Liver (tissue), 9 donors: ENCODE measurements around the gene SH2D4B. TPM values are rescaled to one million over a fixed set of nuclear protein-coding genes. Genes with fewer than 3 reads are reported as not detected.

Source experiments
- DNase-seq: peaks from one replicate; pipeline ENCODE4 v3.0.0-alpha.2; 2017; ENCODE audit warnings: low spot score
- H3K27ac ChIP-seq, 2 donors: one replicate each; pipeline ENCODE4 v1.7.0; 2013; ENCODE audit warnings: inconsistent platforms in 2 of 2, low read length in 2 of 2, control low read depth in 1 of 2, low read depth in 1 of 2, mild to moderate bottlenecking in 1 of 2
- H3K27me3 ChIP-seq, 4 donors: one replicate each; pipeline versions ENCODE4 v1.6.1 to v1.7.0; 2013; ENCODE audit warnings: low read length in 3 of 4, inconsistent platforms in 1 of 4, mild to moderate bottlenecking in 1 of 4, moderate library complexity in 1 of 4; ENCODE audit not compliant: control insufficient read depth in 4 of 4, insufficient read depth in 4 of 4
- H3K36me3 ChIP-seq, 4 donors: one replicate each; pipeline versions ENCODE4 v1.6.1 to v1.7.0; 2013; ENCODE audit warnings: low read length in 3 of 4, mild to moderate bottlenecking in 3 of 4, low read depth in 1 of 4, moderate library complexity in 1 of 4; ENCODE audit not compliant: control insufficient read depth in 4 of 4, insufficient read depth in 3 of 4
- H3K4me1 ChIP-seq, 4 donors: one replicate each; pipeline versions ENCODE4 v1.6.1 to v1.7.0; 2013; ENCODE audit warnings: low read length in 3 of 4, mild to moderate bottlenecking in 3 of 4, moderate library complexity in 1 of 4; ENCODE audit not compliant: control insufficient read depth in 4 of 4, insufficient read depth in 4 of 4
- H3K4me3 ChIP-seq, 3 donors: one replicate each; pipeline versions ENCODE4 v1.6.1 to v1.7.0; 2013; ENCODE audit warnings: low read length in 3 of 3, control low read depth in 1 of 3, low read depth in 1 of 3, mild to moderate bottlenecking in 1 of 3
- H3K9ac ChIP-seq, 2 donors: one replicate each; pipeline ENCODE4 v1.7.0; 2013; ENCODE audit warnings: low read length in 2 of 2, mild to moderate bottlenecking in 2 of 2, moderate library complexity in 2 of 2, control low read depth in 1 of 2, low read depth in 1 of 2
- H3K9me3 ChIP-seq, 4 donors: one replicate each; pipeline versions ENCODE4 v1.6.1 to v1.7.0; 2013; ENCODE audit warnings: low read length in 3 of 4; ENCODE audit not compliant: control insufficient read depth in 4 of 4
- EGR1 ChIP-seq, 2 donors: IDR thresholded peaks; 2 replicates each; pipeline ENCODE4 v1.6.1; 2016 to 2018; ENCODE audit warnings: antibody characterized with exemption in 2 of 2, low read depth in 2 of 2
- FOXA1 ChIP-seq: IDR thresholded peaks from 2 replicates; pipeline ENCODE4 v1.6.1; 2016; ENCODE audit warnings: antibody characterized with exemption
- FOXA2 ChIP-seq: IDR thresholded peaks from 2 replicates; pipeline ENCODE4 v1.6.1; 2016; ENCODE audit warnings: antibody characterized with exemption
- GABPA ChIP-seq, 2 donors: IDR thresholded peaks in 1 of 2; conservative IDR thresholded peaks in 1 of 2; 2 replicates each; pipeline ENCODE4 v1.6.1; 2016; ENCODE audit warnings: antibody characterized with exemption in 2 of 2, mild to moderate bottlenecking in 1 of 2, moderate library complexity in 1 of 2
- HNF4A ChIP-seq, 2 donors: conservative IDR thresholded peaks; 2 replicates each; pipeline ENCODE4 v1.6.1; 2016; ENCODE audit warnings: antibody characterized with exemption in 2 of 2, mild to moderate bottlenecking in 2 of 2
- HNF4G ChIP-seq: IDR thresholded peaks from 2 replicates; pipeline ENCODE4 v1.6.1; 2016; ENCODE audit warnings: antibody characterized with exemption
- JUND ChIP-seq, 2 donors: IDR thresholded peaks; 2 replicates each; pipeline ENCODE4 v1.6.1; 2016; ENCODE audit warnings: antibody characterized with exemption in 2 of 2
- NR2F2 ChIP-seq: IDR thresholded peaks from 2 replicates; pipeline ENCODE4 v1.6.1; 2016; ENCODE audit warnings: antibody characterized with exemption
- RAD21 ChIP-seq, 2 donors: IDR thresholded peaks; 2 replicates each; pipeline ENCODE4 v1.6.1; 2016; ENCODE audit warnings: antibody characterized with exemption in 2 of 2, mild to moderate bottlenecking in 2 of 2
- RXRA ChIP-seq, 2 donors: IDR thresholded peaks; 2 replicates each; pipeline ENCODE4 v1.6.1; 2017 to 2018; ENCODE audit warnings: antibody characterized with exemption in 2 of 2, mild to moderate bottlenecking in 1 of 2
- SP1 ChIP-seq: IDR thresholded peaks from 2 replicates; pipeline ENCODE4 v1.6.1; 2018; ENCODE audit warnings: antibody characterized with exemption, mild to moderate bottlenecking
- TAF1 ChIP-seq: conservative IDR thresholded peaks from 2 replicates; pipeline ENCODE4 v1.6.1; 2016; ENCODE audit warnings: antibody characterized with exemption, mild to moderate bottlenecking
- YY1 ChIP-seq: IDR thresholded peaks from 2 replicates; pipeline ENCODE4 v1.6.1; 2016; ENCODE audit warnings: antibody characterized with exemption, mild to moderate bottlenecking
- WGBS: extraction: QIAGEN DNeasy Blood & Tissue Kit; methylation state at CpG from one replicate; pipeline ENCODE4 v1.1.7; 2013; 5-methylcytosine and 5-hydroxymethylcytosine counted together
- polyA plus RNA-seq, 2 donors: library from polyadenylated mRNA; stranded (reverse) in 1 of 2; unstranded in 1 of 2; fragments of 200-250 nt in 1 of 2; fragments of >200 nt in 1 of 2; fragmentation: Nextera tagmentation in 1 of 2; extraction: Ambion mirVana in 1 of 2; gene quantifications; one replicate each; pipeline versions ENCODE4 v1.2.1 to v1.2.3, GENCODE V29; 2013 to 2015
- total RNA-seq, 2 donors: library from RNA; depleted of rRNA; stranded (reverse); fragments of >200 nt; gene quantifications; one replicate each; pipeline ENCODE4 v1.2.3, GENCODE V29; 2014
- TF ChIP-seq, protein P1 (sequence below): IDR thresholded peaks from 2 replicates; pipeline ENCODE4 v1.6.1; 2016; ENCODE audit warnings: antibody characterized with exemption
- TF ChIP-seq, protein P2 (sequence below): IDR thresholded peaks from 2 replicates; pipeline ENCODE4 v1.6.1; 2016; ENCODE audit warnings: antibody characterized with exemption
- TF ChIP-seq, protein P3 (sequence below): IDR thresholded peaks from 2 replicates; pipeline ENCODE4 v1.6.1; 2016; ENCODE audit warnings: antibody characterized with exemption, mild to moderate bottlenecking
- TF ChIP-seq, protein P4 (sequence below): IDR thresholded peaks from 2 replicates; pipeline ENCODE4 v1.6.1; 2016; ENCODE audit warnings: antibody characterized with exemption
- TF ChIP-seq, protein P5 (sequence below): fragments of 150-350 bp; IDR thresholded peaks from 2 replicates; pipeline ENCODE4 v1.5.1; 2017; ENCODE audit warnings: improper control_type of control experiment, low read depth, low read length; ENCODE audit not compliant: missing input control
- donor health status: healthy.
- donor health status: healthy.
- donor health status: healthy.
- donor health status: healthy.
- donor health status: healthy.

Gene SH2D4B
- total and polyA plus RNA-seq, 4 donors: 0.19 TPM; not detected in 3

DNA sequence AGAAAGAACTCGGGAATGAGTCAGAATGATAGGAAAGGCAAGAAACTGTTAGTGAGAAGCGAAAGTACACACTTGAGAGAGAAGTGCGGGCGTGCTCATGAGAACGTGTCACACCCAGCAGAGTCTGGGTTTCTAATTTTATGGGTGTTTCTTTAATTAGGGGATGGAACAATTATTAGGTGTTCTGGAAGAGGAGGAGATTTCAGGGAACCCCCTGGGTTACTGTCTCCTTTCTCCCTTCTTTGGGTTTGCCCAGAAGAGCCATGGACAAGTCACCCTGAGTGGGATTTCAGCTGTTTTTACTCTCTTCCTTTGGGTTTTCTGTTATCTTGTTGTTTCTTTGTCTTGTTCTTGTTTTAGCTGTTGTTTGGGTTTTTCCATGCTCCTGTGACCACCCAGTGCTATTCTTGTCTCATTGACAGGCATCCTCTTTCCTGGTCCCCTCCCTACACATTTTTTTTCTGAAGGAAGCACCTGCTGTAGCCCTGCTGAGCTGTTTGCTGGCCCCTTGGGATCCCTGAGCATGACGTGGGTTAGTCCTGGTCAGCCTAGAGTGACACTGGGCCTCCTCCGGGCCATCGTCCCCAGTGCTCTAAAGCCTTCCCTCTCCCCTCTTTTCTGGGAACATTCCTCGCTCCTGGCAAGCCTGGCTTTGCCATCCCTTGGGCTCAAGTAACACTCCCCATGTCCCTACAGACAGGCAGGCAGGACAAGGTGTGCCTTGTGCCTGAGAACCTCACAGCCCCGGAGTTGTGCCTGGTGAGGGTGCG lies 3.5 kb downstream of the SH2D4B start (continued):
- TF ChIP-seq, protein P1, sequence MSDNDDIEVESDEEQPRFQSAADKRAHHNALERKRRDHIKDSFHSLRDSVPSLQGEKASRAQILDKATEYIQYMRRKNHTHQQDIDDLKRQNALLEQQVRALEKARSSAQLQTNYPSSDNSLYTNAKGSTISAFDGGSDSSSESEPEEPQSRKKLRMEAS: no peak
- no peak for TF ChIP-seq FOXA2
- TF ChIP-seq RXRA (IDR thresholded peaks at IDR 0.05): no peak
- no peak for TF ChIP-seq HNF4A (conservative IDR thresholded peaks at IDR 0.05)
- TF ChIP-seq HNF4G: no peak
- no peak for TF ChIP-seq FOXA1
- TF ChIP-seq NR2F2: no peak
- TF ChIP-seq, protein P2, sequence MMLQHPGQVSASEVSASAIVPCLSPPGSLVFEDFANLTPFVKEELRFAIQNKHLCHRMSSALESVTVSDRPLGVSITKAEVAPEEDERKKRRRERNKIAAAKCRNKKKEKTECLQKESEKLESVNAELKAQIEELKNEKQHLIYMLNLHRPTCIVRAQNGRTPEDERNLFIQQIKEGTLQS: no peak
- TF ChIP-seq GABPA (IDR thresholded peaks at IDR 0.05 in 1 of 2, conservative IDR thresholded peaks at IDR 0.05 in 1 of 2): no peak

DNA sequence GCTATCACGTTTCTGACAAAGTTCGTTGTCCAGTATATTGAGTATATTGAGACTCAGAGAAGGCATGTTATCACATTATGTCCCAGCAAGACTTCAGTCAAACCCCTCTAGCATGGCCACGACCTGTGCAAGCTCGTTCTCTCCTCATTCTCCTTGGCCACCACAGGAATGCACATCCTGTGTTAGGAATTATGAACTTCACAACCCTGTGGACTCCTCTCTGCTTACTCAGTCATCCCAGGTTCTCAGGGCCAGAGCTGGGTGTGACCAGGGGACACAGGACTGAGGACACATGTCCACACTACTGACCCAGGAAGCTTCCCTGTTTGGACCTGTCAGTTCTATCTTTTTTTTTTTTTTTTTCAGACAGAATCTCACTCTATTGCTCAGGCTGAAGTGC lies 4.4 kb downstream of the SH2D4B start:
- Histone ChIP-seq H3K4me3 (no peak overlapping the region), H3K9me3 (no peaks in the 10 kb centered on the region), H3K27me3 (no peaks in the 10 kb centered on the region), H3K36me3 (no peaks in the 10 kb centered on the region), H3K27ac (no peak overlapping the region), H3K9ac (no peak overlapping the region), H3K4me1 (no peaks in the 10 kb centered on the region)
- TF ChIP-seq, protein P3, sequence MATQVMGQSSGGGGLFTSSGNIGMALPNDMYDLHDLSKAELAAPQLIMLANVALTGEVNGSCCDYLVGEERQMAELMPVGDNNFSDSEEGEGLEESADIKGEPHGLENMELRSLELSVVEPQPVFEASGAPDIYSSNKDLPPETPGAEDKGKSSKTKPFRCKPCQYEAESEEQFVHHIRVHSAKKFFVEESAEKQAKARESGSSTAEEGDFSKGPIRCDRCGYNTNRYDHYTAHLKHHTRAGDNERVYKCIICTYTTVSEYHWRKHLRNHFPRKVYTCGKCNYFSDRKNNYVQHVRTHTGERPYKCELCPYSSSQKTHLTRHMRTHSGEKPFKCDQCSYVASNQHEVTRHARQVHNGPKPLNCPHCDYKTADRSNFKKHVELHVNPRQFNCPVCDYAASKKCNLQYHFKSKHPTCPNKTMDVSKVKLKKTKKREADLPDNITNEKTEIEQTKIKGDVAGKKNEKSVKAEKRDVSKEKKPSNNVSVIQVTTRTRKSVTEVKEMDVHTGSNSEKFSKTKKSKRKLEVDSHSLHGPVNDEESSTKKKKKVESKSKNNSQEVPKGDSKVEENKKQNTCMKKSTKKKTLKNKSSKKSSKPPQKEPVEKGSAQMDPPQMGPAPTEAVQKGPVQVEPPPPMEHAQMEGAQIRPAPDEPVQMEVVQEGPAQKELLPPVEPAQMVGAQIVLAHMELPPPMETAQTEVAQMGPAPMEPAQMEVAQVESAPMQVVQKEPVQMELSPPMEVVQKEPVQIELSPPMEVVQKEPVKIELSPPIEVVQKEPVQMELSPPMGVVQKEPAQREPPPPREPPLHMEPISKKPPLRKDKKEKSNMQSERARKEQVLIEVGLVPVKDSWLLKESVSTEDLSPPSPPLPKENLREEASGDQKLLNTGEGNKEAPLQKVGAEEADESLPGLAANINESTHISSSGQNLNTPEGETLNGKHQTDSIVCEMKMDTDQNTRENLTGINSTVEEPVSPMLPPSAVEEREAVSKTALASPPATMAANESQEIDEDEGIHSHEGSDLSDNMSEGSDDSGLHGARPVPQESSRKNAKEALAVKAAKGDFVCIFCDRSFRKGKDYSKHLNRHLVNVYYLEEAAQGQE: no peak
- TF ChIP-seq, protein P4, sequence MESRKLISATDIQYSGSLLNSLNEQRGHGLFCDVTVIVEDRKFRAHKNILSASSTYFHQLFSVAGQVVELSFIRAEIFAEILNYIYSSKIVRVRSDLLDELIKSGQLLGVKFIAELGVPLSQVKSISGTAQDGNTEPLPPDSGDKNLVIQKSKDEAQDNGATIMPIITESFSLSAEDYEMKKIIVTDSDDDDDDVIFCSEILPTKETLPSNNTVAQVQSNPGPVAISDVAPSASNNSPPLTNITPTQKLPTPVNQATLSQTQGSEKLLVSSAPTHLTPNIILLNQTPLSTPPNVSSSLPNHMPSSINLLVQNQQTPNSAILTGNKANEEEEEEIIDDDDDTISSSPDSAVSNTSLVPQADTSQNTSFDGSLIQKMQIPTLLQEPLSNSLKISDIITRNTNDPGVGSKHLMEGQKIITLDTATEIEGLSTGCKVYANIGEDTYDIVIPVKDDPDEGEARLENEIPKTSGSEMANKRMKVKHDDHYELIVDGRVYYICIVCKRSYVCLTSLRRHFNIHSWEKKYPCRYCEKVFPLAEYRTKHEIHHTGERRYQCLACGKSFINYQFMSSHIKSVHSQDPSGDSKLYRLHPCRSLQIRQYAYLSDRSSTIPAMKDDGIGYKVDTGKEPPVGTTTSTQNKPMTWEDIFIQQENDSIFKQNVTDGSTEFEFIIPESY: no peak
- TF ChIP-seq, protein P1: no peak
- TF ChIP-seq HNF4G: no peak
- TF ChIP-seq, protein P5, sequence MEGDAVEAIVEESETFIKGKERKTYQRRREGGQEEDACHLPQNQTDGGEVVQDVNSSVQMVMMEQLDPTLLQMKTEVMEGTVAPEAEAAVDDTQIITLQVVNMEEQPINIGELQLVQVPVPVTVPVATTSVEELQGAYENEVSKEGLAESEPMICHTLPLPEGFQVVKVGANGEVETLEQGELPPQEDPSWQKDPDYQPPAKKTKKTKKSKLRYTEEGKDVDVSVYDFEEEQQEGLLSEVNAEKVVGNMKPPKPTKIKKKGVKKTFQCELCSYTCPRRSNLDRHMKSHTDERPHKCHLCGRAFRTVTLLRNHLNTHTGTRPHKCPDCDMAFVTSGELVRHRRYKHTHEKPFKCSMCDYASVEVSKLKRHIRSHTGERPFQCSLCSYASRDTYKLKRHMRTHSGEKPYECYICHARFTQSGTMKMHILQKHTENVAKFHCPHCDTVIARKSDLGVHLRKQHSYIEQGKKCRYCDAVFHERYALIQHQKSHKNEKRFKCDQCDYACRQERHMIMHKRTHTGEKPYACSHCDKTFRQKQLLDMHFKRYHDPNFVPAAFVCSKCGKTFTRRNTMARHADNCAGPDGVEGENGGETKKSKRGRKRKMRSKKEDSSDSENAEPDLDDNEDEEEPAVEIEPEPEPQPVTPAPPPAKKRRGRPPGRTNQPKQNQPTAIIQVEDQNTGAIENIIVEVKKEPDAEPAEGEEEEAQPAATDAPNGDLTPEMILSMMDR: no peak
- no peak for TF ChIP-seq FOXA2
- TF ChIP-seq GABPA (IDR thresholded peaks at IDR 0.05 in 1 of 2, conservative IDR thresholded peaks at IDR 0.05 in 1 of 2): no peak
- TF ChIP-seq NR2F2: no peak
- TF ChIP-seq, protein P2: no peak
- TF ChIP-seq SP1: no peak
- no peak for TF ChIP-seq JUND (IDR thresholded peaks at IDR 0.05)
- TF ChIP-seq RXRA (IDR thresholded peaks at IDR 0.05): no peak
- no peak for TF ChIP-seq TAF1
- TF ChIP-seq EGR1 (IDR thresholded peaks at IDR 0.05; ENCODE audit: low read depth in 2 of 2): no peak
- no peak for TF ChIP-seq RAD21 (IDR thresholded peaks at IDR 0.05)
- no peak for TF ChIP-seq FOXA1
- no peak for TF ChIP-seq YY1
- TF ChIP-seq HNF4A (conservative IDR thresholded peaks at IDR 0.05): no peak
- 88% methylated on average over 4 of the region's 4 CpGs for WGBS
- DNase-seq: no peak
